SK-N-SH treated with all-trans-retinoic acid at 6 μM for 48 hours (cell line): ENCODE results near the gene GABPA.

ENCODE experiments used
- ARNTL ChIP-seq: fragments of 450-650 bp; formaldehyde crosslinking; IDR thresholded peaks from 2 replicates; pipeline ENCODE4 v1.5.0; 2020; ENCODE audit warnings: low read depth, mild to moderate bottlenecking, moderate library complexity, borderline replicate concordance
- CREB5 ChIP-seq: fragments of 250-450 bp; sonication (Bioruptor Pico); IDR thresholded peaks from 2 replicates; pipeline ENCODE4 v1.5.1; 2020; ENCODE audit warnings: low read depth, mild to moderate bottlenecking, moderate library complexity
- CSDC2 ChIP-seq: fragments of 250-450 bp; sonication (Bioruptor Pico); IDR thresholded peaks from 2 replicates; pipeline ENCODE4 v1.5.0; 2020; ENCODE audit warnings: mild to moderate bottlenecking, moderate library complexity
- CSRNP3 ChIP-seq: fragments of 250-450 bp; sonication (Bioruptor Pico); IDR thresholded peaks from 2 replicates; pipeline ENCODE4 v1.5.1; 2021; ENCODE audit warnings: mild to moderate bottlenecking, moderate library complexity
- OSR1 ChIP-seq: fragments of 250-450 bp; sonication (Bioruptor Pico); IDR thresholded peaks from 2 replicates; pipeline ENCODE4 v1.8.0; 2022; ENCODE audit warnings: moderate library complexity, mild to moderate bottlenecking, inconsistent platforms
- PATZ1 ChIP-seq: fragments of 250-450 bp; sonication (Bioruptor Pico); IDR thresholded peaks from 2 replicates; pipeline ENCODE4 v1.8.0; 2020; ENCODE audit warnings: mild to moderate bottlenecking, moderate library complexity, borderline replicate concordance
- TOX ChIP-seq: fragments of 250-450 bp; sonication (Bioruptor Pico); IDR thresholded peaks from 2 replicates; pipeline ENCODE4 v1.8.0; 2021; ENCODE audit warnings: mild to moderate bottlenecking, moderate library complexity, borderline replicate concordance
- TSHZ2 ChIP-seq: fragments of 250-450 bp; sonication (Bioruptor Pico); IDR thresholded peaks from 2 replicates; pipeline ENCODE4 v1.5.0; 2020; ENCODE audit warnings: mild to moderate bottlenecking, moderate library complexity
- ZC3H10 ChIP-seq: fragments of 250-450 bp; sonication (Bioruptor Pico); IDR thresholded peaks from 2 replicates; pipeline ENCODE4 v1.5.1; 2021; ENCODE audit warnings: mild to moderate bottlenecking, moderate library complexity
- ZFP30 ChIP-seq: fragments of 450-650 bp; formaldehyde crosslinking; IDR thresholded peaks from 2 replicates; pipeline ENCODE4 v1.5.0; 2022; ENCODE audit warnings: mild to moderate bottlenecking, moderate library complexity

- TF ChIP-seq CSRNP3 (CRISPR knock-in tag) (no peak), TSHZ2 (CRISPR knock-in tag) (no peak), TOX (CRISPR knock-in tag) (no peak), PATZ1 (CRISPR knock-in tag) (no peak), ZC3H10 (CRISPR knock-in tag) (no peak), ZFP30 (CRISPR knock-in tag) (no peak), OSR1 (CRISPR knock-in tag) (no peak), CREB5 (CRISPR knock-in tag) (no peak), ARNTL (no peak), CSDC2 (no peak)
These were observed 25.0 kb upstream of the GABPA start for GRCh38 chr21:25709684-25710265.
